ENCODE results near the gene SDR42E2.

DNA sequence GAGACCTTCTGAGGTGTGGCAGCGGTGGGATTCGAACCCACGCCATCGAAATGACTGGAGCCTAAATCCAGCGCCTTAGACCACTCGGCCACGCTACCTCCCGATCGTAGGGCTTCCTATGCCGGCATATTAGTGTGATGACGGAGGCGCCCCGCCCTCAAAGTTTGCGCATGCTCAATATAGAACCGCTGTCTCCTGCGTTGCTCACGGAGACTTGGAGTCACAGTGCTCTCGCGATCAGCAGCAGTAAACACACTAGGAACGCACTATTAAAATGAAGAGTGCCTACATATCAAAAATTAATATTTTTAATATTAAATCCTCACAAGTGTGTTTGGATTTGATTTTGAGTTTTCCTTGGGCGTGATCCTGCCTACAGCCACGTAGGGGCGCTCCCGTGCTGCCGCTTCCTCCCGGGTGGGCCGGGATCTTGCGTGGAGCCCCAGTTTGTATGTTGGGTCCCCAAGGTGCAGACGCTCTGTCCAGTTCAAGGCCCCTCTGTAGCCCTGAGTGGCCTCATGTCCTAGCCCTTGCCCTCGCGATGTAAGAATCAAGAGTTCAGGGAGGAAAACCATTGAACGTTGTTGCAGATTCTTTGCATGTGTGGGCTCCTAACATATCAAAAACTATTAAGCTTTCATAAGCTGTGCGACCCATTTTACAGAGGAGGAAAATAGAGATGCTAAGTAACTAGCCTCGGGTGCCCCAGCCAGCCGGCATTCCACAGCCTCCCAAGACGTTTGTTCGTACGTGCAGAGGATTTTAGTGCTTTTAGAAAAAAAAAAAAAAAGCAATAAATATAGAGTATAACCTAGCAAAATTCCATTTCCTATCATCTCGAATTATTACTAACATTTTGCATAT is 33.6 kb downstream of the SDR42E2 start:
- TF ChIP-seq, protein P1, sequence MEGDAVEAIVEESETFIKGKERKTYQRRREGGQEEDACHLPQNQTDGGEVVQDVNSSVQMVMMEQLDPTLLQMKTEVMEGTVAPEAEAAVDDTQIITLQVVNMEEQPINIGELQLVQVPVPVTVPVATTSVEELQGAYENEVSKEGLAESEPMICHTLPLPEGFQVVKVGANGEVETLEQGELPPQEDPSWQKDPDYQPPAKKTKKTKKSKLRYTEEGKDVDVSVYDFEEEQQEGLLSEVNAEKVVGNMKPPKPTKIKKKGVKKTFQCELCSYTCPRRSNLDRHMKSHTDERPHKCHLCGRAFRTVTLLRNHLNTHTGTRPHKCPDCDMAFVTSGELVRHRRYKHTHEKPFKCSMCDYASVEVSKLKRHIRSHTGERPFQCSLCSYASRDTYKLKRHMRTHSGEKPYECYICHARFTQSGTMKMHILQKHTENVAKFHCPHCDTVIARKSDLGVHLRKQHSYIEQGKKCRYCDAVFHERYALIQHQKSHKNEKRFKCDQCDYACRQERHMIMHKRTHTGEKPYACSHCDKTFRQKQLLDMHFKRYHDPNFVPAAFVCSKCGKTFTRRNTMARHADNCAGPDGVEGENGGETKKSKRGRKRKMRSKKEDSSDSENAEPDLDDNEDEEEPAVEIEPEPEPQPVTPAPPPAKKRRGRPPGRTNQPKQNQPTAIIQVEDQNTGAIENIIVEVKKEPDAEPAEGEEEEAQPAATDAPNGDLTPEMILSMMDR (IDR thresholded peaks at IDR 0.05 in 4 of 5, conservative IDR thresholded peaks at IDR 0.05 in 1 of 5), result peak; percentile 93 to 98 (median 96)
- TF ChIP-seq POLR2A (IDR thresholded peaks at IDR 0.05), result peak in 1 of 2 donors; percentile 29
